NT2/D1 (cell line): ENCODE results near the gene FAM98A.

ENCODE experiments used
- YY1 ChIP-seq: IDR thresholded peaks from 2 replicates; pipeline ENCODE4 v1.6.1; 2011; ENCODE audit not compliant: insufficient read length, insufficient read depth
- ZNF274 ChIP-seq: IDR thresholded peaks from 2 replicates; pipeline ENCODE4 v1.6.1; 2011; ENCODE audit warnings: mild to moderate bottlenecking, low read depth, low read length

DNA sequence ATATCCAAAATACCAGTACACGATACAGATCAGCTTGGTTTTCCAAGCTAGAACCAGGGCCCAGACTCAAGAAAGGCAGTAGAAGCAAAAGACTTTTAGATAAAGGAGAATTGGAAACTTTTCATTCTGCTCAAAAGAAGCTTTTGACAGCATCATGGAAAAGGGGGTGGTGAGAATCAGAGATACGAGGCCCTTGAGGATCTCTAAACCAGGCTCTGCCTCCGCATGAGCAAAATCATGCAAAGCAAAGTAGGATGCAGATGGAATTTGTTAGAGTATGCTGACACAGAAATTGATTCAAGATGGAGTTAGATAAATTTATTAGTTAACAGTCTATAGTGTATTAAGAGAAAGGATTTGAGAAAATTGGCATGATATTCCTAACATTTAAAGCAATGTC lies 39.8 kb downstream of the FAM98A start:
- TF ChIP-seq ZNF274 (no peak), YY1 (no peak)
